ENCODE results near the gene CREB3L4.

GRCh38 chr1:153984123-153984894 is 16.6 kb downstream of the CREB3L4 start:
- no peak for TF ChIP-seq CTCF (IDR thresholded peaks at IDR 0.05; ENCODE audit: poor library complexity)
- TF ChIP-seq EZH2 (IDR thresholded peaks at IDR 0.05; ENCODE audit: borderline replicate concordance): no peak
